Measurements from ENCODE around the gene FAM222B. TPM values are rescaled to one million over a fixed set of nuclear protein-coding genes. Genes with fewer than 3 reads are reported as not detected.
"Not testable (repeated sequence)": the region's sequence is repeated elsewhere in the genome, so short reads cannot be mapped to it uniquely, and the experiment has no call there.

Gene FAM222B
- total and polyA plus RNA-seq, 7 experiments from 2014 or later = 11.8 to 24.4 (median 22.3) TPM

- peaks cover 0 to 9% (median 7%) of the 10 kb centered on the region in 5 donors for H3K36me3 Mint-ChIP-seq
- Histone ChIP-seq H3K4me3 (ENCODE audit: low read length) (no peak overlapping the region), H3K4me1 (ENCODE audit: control insufficient read depth in 2 of 2, insufficient read depth in 2 of 2, low read length in 2 of 2) (peaks cover 0 to 14% of the 10 kb centered on the region in 2 donors), H3K27me3 (ENCODE audit: control insufficient read depth in 2 of 2, insufficient read depth in 2 of 2, low read length in 2 of 2) (no peaks in the 10 kb centered on the region), H3K36me3 (ENCODE audit: control insufficient read depth in 2 of 3, insufficient read depth in 3 of 3, low read length in 3 of 3) (peaks cover 0 to 13% (median 0%) of the 10 kb centered on the region in 3 experiments), H3K9me3 (ENCODE audit: control insufficient read depth in 2 of 3, low read length in 3 of 3) (no peaks in the 10 kb centered on the region), H3K27ac (ENCODE audit: low read depth, low read length) (peak overlapping the region; percentile 10)
- POLR2A ChIA-PET = interaction anchor here (0.6 to 2.0 kb wide), 3 partner anchors 18 to 142 kb away, joined by 3 to 5 read pairs (median 4); no protein-coding TSS in a partner anchor
- peak overlapping the region in 6 of 9 donors; percentile 51 to 70 (median 66) for H3K27ac Mint-ChIP-seq
- CTCF ChIA-PET = interaction anchor here (1.4 kb wide), 1 partner anchor 44 kb away, joined by 7 read pairs; no protein-coding TSS in a partner anchor
- H3K4me3 Mint-ChIP-seq = no peak overlapping the region
- peaks cover 19 to 52% (median 38%) of the 10 kb centered on the region in 7 donors for H3K4me1 Mint-ChIP-seq
- DNase-seq (no peak), ATAC-seq (no peak)
- H3K27me3 Mint-ChIP-seq = no peaks in the 10 kb centered on the region
- intact Hi-C loops (cut with micrococcal nuclease) = no loop called here
- H3K9me3 Mint-ChIP-seq = no peaks in the 10 kb centered on the region
These were observed 34.5 kb downstream of the FAM222B start for GRCh38 chr17:28807925-28808634.

GRCh38 chr17:28796062-28796461 lies 46.5 kb downstream of the FAM222B start:
- ATAC-seq (no peak), DNase-seq (no peak)
- Mint-ChIP-seq H3K36me3 (peaks cover 0 to 3% (median 0%) of the 10 kb centered on the region in 5 donors), H3K9me3 (no peaks in the 10 kb centered on the region), H3K27me3 (no peaks in the 10 kb centered on the region), H3K27ac (no peak overlapping the region), H3K4me1 (peaks cover 10 to 28% (median 25%) of the 10 kb centered on the region in 7 donors), H3K4me3 (no peak overlapping the region)
- ChIA-PET POLR2A (interaction anchor here (1.2 kb wide), 1 partner anchor 15 kb away, joined by 3 read pairs; no protein-coding TSS in a partner anchor), CTCF (no interaction called here)
- intact Hi-C loops (cut with micrococcal nuclease) = no loop called here
- no peak overlapping the region for H3K27ac ChIP-seq (ENCODE audit: low read depth, low read length)
- H3K4me3 ChIP-seq (ENCODE audit: low read length) = no peak overlapping the region
- no peaks in the 10 kb centered on the region for H3K27me3 ChIP-seq (ENCODE audit: control insufficient read depth in 2 of 2, insufficient read depth in 2 of 2, low read length in 2 of 2)
- no peaks in the 10 kb centered on the region for H3K4me1 ChIP-seq (ENCODE audit: control insufficient read depth in 2 of 2, insufficient read depth in 2 of 2, low read length in 2 of 2)
- H3K36me3 ChIP-seq (ENCODE audit: control insufficient read depth in 2 of 3, insufficient read depth in 3 of 3, low read length in 3 of 3) = no peaks in the 10 kb centered on the region
- H3K9me3 ChIP-seq (ENCODE audit: control insufficient read depth in 2 of 3, low read length in 3 of 3) = no peaks in the 10 kb centered on the region

GRCh38 chr17:28794846-28795441 lies 47.6 kb downstream of the FAM222B start:
- H3K27ac Mint-ChIP-seq; H3K9me3 Mint-ChIP-seq; H3K27me3 Mint-ChIP-seq; POLR2A ChIA-PET; DNase-seq; H3K27ac ChIP-seq (ENCODE audit: low read depth, low read length); intact Hi-C loops (cut with micrococcal nuclease); H3K27me3 ChIP-seq (ENCODE audit: control insufficient read depth in 2 of 2, insufficient read depth in 2 of 2, low read length in 2 of 2); ATAC-seq; H3K4me1 ChIP-seq (ENCODE audit: control insufficient read depth in 2 of 2, insufficient read depth in 2 of 2, low read length in 2 of 2); H3K9me3 ChIP-seq (ENCODE audit: control insufficient read depth in 2 of 3, low read length in 3 of 3); H3K36me3 Mint-ChIP-seq; CTCF ChIA-PET; H3K4me3 ChIP-seq (ENCODE audit: low read length); H3K36me3 ChIP-seq (ENCODE audit: control insufficient read depth in 2 of 3, insufficient read depth in 3 of 3, low read length in 3 of 3); H3K4me3 Mint-ChIP-seq: not testable (repeated sequence)
- peaks cover 13 to 36% (median 33%) of the 10 kb centered on the region in 7 donors for H3K4me1 Mint-ChIP-seq

GRCh38 chr17:28792877-28793661 lies 49.5 kb downstream of the FAM222B start:
- Histone ChIP-seq H3K27me3 (ENCODE audit: control insufficient read depth in 2 of 2, insufficient read depth in 2 of 2, low read length in 2 of 2) (no peaks in the 10 kb centered on the region), H3K27ac (ENCODE audit: low read depth, low read length) (no peak overlapping the region), H3K36me3 (ENCODE audit: control insufficient read depth in 2 of 3, insufficient read depth in 3 of 3, low read length in 3 of 3) (no peaks in the 10 kb centered on the region), H3K4me1 (ENCODE audit: control insufficient read depth in 2 of 2, insufficient read depth in 2 of 2, low read length in 2 of 2) (peaks cover 0 to 6% of the 10 kb centered on the region in 2 donors), H3K4me3 (ENCODE audit: low read length) (no peak overlapping the region), H3K9me3 (ENCODE audit: control insufficient read depth in 2 of 3, low read length in 3 of 3) (no peaks in the 10 kb centered on the region)
- Mint-ChIP-seq H3K27ac (peak overlapping the region in 3 of 9 donors; percentile 25 to 61 (median 55)), H3K4me3 (no peak overlapping the region), H3K27me3 (no peaks in the 10 kb centered on the region), H3K36me3 (peaks cover 0 to 6% (median 0%) of the 10 kb centered on the region in 5 donors), H3K9me3 (no peaks in the 10 kb centered on the region), H3K4me1 (peaks cover 19 to 44% (median 41%) of the 10 kb centered on the region in 7 donors)
- intact Hi-C loops (cut with micrococcal nuclease) = no loop called here
- ATAC-seq (no peak), DNase-seq (no peak)
- POLR2A ChIA-PET = interaction anchor here (0.6 to 0.7 kb wide), 2 partner anchors 113 to 430 kb away, joined by 3 read pairs; no protein-coding TSS in a partner anchor
- CTCF ChIA-PET = no interaction called here

- POLR2A ChIA-PET = no interaction called here
- CTCF ChIA-PET = interaction anchor here (0.8 kb wide), 1 partner anchor 23 kb away, joined by 3 read pairs; no protein-coding TSS in a partner anchor
- Mint-ChIP-seq H3K4me1 (peaks cover 6 to 35% (median 22%) of the 10 kb centered on the region in 7 donors), H3K36me3 (peaks cover 0 to 8% (median 0%) of the 10 kb centered on the region in 5 donors), H3K4me3 (no peak overlapping the region), H3K27me3 (no peaks in the 10 kb centered on the region), H3K27ac (peak overlapping the region in 1 of 9 donors; percentile 17), H3K9me3 (no peaks in the 10 kb centered on the region)
- Histone ChIP-seq H3K36me3 (ENCODE audit: control insufficient read depth in 2 of 3, insufficient read depth in 3 of 3, low read length in 3 of 3) (no peaks in the 10 kb centered on the region), H3K9me3 (ENCODE audit: control insufficient read depth in 2 of 3, low read length in 3 of 3) (no peaks in the 10 kb centered on the region), H3K4me1 (ENCODE audit: control insufficient read depth in 2 of 2, insufficient read depth in 2 of 2, low read length in 2 of 2) (peaks cover 0 to 6% of the 10 kb centered on the region in 2 donors), H3K27me3 (ENCODE audit: control insufficient read depth in 2 of 2, insufficient read depth in 2 of 2, low read length in 2 of 2) (no peaks in the 10 kb centered on the region), H3K27ac (ENCODE audit: low read depth, low read length) (no peak overlapping the region), H3K4me3 (ENCODE audit: low read length) (no peak overlapping the region)
- intact Hi-C loops (cut with micrococcal nuclease) = no loop called here
- ATAC-seq (no peak), DNase-seq (no peak)
These were observed 54.5 kb downstream of the FAM222B start for GRCh38 chr17:28788100-28788499.

DNA sequence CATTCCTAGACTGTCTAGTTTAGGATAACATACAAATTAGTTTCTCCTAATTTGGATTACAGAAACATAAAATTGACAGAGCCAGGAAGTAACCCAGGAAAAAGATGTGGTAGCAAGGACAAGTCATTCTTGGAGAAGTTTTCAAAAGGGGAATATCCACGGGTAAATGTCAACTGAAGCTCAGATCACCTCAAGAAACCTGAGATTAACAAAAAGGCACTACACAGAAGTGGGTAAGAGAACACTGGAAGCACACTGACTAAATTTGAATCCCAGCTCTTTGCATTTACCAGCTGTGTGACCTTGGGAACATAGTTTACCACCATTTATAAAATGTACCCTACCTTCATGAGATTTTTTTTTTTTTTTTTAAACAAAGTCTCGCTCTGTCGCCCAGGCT lies 59.4 kb downstream of the FAM222B start:
- intact Hi-C loops (cut with micrococcal nuclease) = no loop called here
- Mint-ChIP-seq H3K27me3 (no peaks in the 10 kb centered on the region), H3K27ac (peak overlapping the region in 5 of 9 donors; percentile 10 to 74 (median 64)), H3K9me3 (no peaks in the 10 kb centered on the region), H3K36me3 (peaks cover 0 to 22% (median 6%) of the 10 kb centered on the region in 5 donors), H3K4me1 (peaks cover 11 to 27% (median 18%) of the 10 kb centered on the region in 7 donors), H3K4me3 (no peak overlapping the region)
- H3K27me3 ChIP-seq (ENCODE audit: control insufficient read depth in 2 of 2, insufficient read depth in 2 of 2, low read length in 2 of 2) = no peaks in the 10 kb centered on the region
- ATAC-seq (no peak), DNase-seq (no peak)
- POLR2A ChIA-PET = no interaction called here
- no peak overlapping the region for H3K4me3 ChIP-seq (ENCODE audit: low read length)
- H3K9me3 ChIP-seq (ENCODE audit: control insufficient read depth in 2 of 3, low read length in 3 of 3) = no peaks in the 10 kb centered on the region
- no peak overlapping the region for H3K27ac ChIP-seq (ENCODE audit: low read depth, low read length)
- no peaks in the 10 kb centered on the region for H3K36me3 ChIP-seq (ENCODE audit: control insufficient read depth in 2 of 3, insufficient read depth in 3 of 3, low read length in 3 of 3)
- CTCF ChIA-PET = interaction anchor here (1.0 to 1.6 kb wide), 2 partner anchors 17 to 18 kb away, joined by 3 to 7 read pairs; no protein-coding TSS in a partner anchor
- peaks cover 0 to 2% of the 10 kb centered on the region in 2 donors for H3K4me1 ChIP-seq (ENCODE audit: control insufficient read depth in 2 of 2, insufficient read depth in 2 of 2, low read length in 2 of 2)

Measured in naive thymus-derived CD4-positive, alpha-beta T cell (primary cell).